NT2/D1 (cell line): ENCODE measurements around the gene ALOX12B.

ENCODE experiments used
- DNase-seq: peaks from one replicate; pipeline ENCODE4 v3.0.0-alpha.2; 2011; ENCODE audit warnings: low read depth, low spot score
- H3K27me3 ChIP-seq: 2 replicates; pipeline ENCODE4 v1.6.0; 2011; ENCODE audit warnings: mild to moderate bottlenecking; ENCODE audit not compliant: insufficient read length, insufficient read depth
- H3K36me3 ChIP-seq: 2 replicates; pipeline ENCODE4 v1.6.1; 2011; ENCODE audit warnings: mild to moderate bottlenecking, low read length, mixed read lengths; ENCODE audit not compliant: insufficient read depth, insufficient read length
- H3K4me1 ChIP-seq: 2 replicates; pipeline ENCODE4 v1.5.1; 2011; ENCODE audit not compliant: insufficient read depth, insufficient read length
- H3K4me3 ChIP-seq: 2 replicates; pipeline ENCODE4 v1.5.1; 2011; ENCODE audit warnings: low read depth; ENCODE audit not compliant: insufficient read length
- H3K9ac ChIP-seq: 2 replicates; pipeline ENCODE4 v1.6.0; 2011; ENCODE audit warnings: low read depth; ENCODE audit not compliant: insufficient read length
- H3K9me3 ChIP-seq: 2 replicates; pipeline ENCODE4 v1.5.1; 2011; ENCODE audit warnings: mild to moderate bottlenecking, low read length; ENCODE audit not compliant: insufficient read depth
- SUZ12 ChIP-seq: IDR thresholded peaks from 2 replicates; pipeline ENCODE4 v1.6.1; 2011; ENCODE audit not compliant: insufficient read length, insufficient read depth; ENCODE audit errors: extremely low read depth
- YY1 ChIP-seq: IDR thresholded peaks from 2 replicates; pipeline ENCODE4 v1.6.1; 2011; ENCODE audit not compliant: insufficient read length, insufficient read depth
- ZNF274 ChIP-seq: IDR thresholded peaks from 2 replicates; pipeline ENCODE4 v1.6.1; 2011; ENCODE audit warnings: mild to moderate bottlenecking, low read depth, low read length

The ALOX12B gene

DNA sequence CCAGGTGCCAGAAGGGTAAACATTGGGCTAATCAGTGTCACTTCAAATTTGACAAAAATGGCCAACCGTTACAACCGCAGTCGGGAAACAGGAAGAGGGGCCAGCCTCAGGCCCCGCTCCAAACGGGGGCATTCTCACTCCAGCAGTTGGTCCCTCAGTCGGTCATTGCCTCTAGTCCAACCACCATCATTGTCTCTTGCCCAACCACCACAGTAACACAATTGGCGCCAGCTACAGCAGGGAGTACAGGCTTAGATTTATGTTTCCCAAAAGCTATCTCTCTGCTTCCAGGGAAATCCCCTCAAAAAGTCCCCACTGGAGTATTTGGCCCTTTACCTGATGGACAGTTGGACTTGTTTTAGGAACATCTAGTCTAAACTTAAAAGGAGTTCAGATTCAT lies 28.4 kb downstream of the ALOX12B start:
- Histone ChIP-seq H3K4me1 (no peaks in the 10 kb centered on the region), H3K36me3 (no peaks in the 10 kb centered on the region), H3K9ac (no peak overlapping the region), H3K27me3 (peaks cover 4% of the 10 kb centered on the region), H3K4me3 (no peak overlapping the region), H3K9me3 (no peaks in the 10 kb centered on the region)
- no peak for DNase-seq
- TF ChIP-seq YY1 (no peak), SUZ12 (no peak), ZNF274 (no peak)

DNA sequence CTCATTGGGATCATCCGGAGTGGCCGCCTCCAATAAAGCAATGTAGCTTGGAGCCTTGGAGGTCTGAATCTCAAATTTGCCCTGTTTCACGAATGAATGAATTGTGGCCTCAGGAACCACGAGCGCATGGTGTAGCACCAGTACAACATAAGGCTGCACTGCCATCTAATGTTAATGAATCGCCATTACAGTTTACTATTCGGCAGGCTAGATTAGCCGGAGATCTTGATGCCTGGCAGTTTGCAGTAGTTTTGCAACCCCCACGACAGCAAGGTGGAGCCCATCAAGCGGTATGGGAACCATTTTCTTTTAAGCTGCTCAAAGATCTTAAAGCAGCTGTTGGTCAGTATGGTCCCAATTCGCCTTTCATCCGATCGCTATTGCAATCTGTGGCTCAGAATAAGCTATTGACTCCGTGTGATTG lies 29.8 kb downstream of the ALOX12B start:
- no peak for TF ChIP-seq YY1
- no peak for TF ChIP-seq ZNF274
- no peak for TF ChIP-seq SUZ12
- H3K27me3 ChIP-seq, result peaks cover 4% of the 10 kb centered on the region

GRCh38 chr17:8056976-8057625 lies 30.4 kb downstream of the ALOX12B start:
- TF ChIP-seq YY1, result no peak
- no peak for TF ChIP-seq ZNF274
- no peak for TF ChIP-seq SUZ12
- no peaks in the 10 kb centered on the region for H3K36me3 ChIP-seq
- H3K27me3 ChIP-seq, result peaks cover 4% of the 10 kb centered on the region
- H3K9ac ChIP-seq, result no peak overlapping the region
- no peaks in the 10 kb centered on the region for H3K9me3 ChIP-seq
- no peak overlapping the region for H3K4me3 ChIP-seq
- DNase-seq, result no peak
- no peaks in the 10 kb centered on the region for H3K4me1 ChIP-seq

More for the DNA sequence above, 29.8 kb downstream of the ALOX12B start:
- Histone ChIP-seq H3K9ac (no peak overlapping the region), H3K36me3 (no peaks in the 10 kb centered on the region), H3K4me1 (no peaks in the 10 kb centered on the region), H3K4me3 (no peak overlapping the region), H3K9me3 (no peaks in the 10 kb centered on the region)
- peak; percentile 40 for DNase-seq

GRCh38 chr17:8056232-8056975 lies 31.1 kb downstream of the ALOX12B start:
- H3K9me3 ChIP-seq, result no peaks in the 10 kb centered on the region
- no peak for DNase-seq

GRCh38 chr17:8055851-8056231 lies 31.7 kb downstream of the ALOX12B start:
- Histone ChIP-seq H3K4me3 (no peak overlapping the region), H3K36me3 (no peaks in the 10 kb centered on the region), H3K9ac (no peak overlapping the region), H3K4me1 (no peaks in the 10 kb centered on the region), H3K9me3 (no peaks in the 10 kb centered on the region), H3K27me3 (peaks cover 4% of the 10 kb centered on the region)
- TF ChIP-seq ZNF274 (no peak), YY1 (no peak), SUZ12 (no peak)
- DNase-seq, result no peak

More at GRCh38 chr17:8056232-8056975, 31.1 kb downstream of the ALOX12B start:
- H3K9ac ChIP-seq, result no peak overlapping the region
- H3K36me3 ChIP-seq, result no peaks in the 10 kb centered on the region
- no peak for TF ChIP-seq YY1
- TF ChIP-seq SUZ12, result no peak
- no peak for TF ChIP-seq ZNF274
- peaks cover 4% of the 10 kb centered on the region for H3K27me3 ChIP-seq
- H3K4me1 ChIP-seq, result no peaks in the 10 kb centered on the region
- H3K4me3 ChIP-seq, result no peak overlapping the region

DNA sequence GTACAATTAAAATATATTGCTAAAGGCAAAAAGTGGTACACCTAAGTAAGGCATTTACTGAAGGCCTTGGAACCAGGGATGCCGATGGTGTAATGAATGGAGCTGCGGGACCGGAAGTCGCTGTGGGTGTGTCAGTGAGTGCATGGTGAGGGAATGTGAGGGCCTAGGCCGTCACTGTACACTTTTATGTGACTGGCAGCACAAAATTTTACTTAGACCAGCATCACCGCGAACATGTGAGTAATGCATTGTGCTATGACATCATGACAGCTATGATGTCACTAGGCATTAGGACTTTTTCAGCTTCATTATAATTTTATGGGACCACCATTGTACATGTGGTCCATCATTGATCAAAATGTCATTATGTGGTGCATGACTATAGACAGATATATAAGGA lies 33.9 kb downstream of the ALOX12B start:
- Histone ChIP-seq H3K9me3 (no peaks in the 10 kb centered on the region), H3K27me3 (peaks cover 4% of the 10 kb centered on the region)
- TF ChIP-seq YY1 (no peak), SUZ12 (no peak), ZNF274 (no peak)

DNA sequence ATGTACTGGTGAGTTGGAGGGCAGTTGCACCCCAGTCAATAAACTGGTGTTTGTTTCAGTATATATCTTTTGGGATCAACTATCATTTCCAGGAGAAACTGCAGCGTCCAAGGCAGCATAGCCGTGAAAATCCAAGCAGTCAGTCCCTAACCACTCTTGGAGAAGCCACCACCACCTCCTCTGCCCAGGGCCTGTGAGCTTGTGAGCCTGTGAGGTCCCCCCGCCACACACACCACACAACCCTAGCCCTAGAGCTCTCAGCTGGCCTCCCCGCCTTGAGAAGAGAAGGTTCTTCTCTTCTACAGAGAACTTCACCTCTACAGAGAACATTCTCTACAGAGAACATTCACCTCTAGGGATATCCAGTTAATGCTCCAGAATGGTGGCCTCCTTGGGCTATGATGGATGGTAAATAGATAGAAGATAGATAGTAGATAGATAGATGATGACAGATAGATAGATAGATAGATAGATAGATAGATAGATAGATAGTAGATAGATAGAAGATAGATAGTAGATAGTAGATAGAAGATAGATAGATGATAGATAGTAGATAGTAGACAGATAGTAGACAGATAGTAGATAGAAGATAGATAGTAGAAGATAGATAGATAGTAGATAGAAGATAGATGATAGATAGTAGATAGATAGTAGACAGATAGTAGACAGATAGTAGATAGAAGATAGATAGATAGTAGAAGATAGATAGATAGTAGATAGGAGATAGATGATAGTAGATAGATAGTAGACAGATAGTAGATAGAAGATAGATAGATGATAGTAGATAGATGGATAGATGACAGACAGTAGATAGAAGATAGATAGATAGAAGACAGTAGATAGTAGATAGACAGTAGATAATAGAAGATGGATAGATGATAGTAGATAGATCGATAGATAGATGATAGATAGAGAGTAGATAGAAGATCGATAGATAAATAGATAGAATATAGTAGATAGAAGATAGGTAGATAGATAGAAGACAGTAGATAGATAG lies 35.0 kb downstream of the ALOX12B start:
- TF ChIP-seq YY1 (no peak), ZNF274 (no peak), SUZ12 (no peak)
- Histone ChIP-seq H3K9ac (no peak overlapping the region), H3K27me3 (peaks cover 4% of the 10 kb centered on the region), H3K4me3 (no peak overlapping the region), H3K4me1 (no peaks in the 10 kb centered on the region), H3K9me3 (no peaks in the 10 kb centered on the region), H3K36me3 (no peaks in the 10 kb centered on the region)
- DNase-seq, result no peak

More for the DNA sequence above, 33.9 kb downstream of the ALOX12B start:
- Histone ChIP-seq H3K9ac (no peak overlapping the region), H3K36me3 (no peaks in the 10 kb centered on the region), H3K4me1 (no peaks in the 10 kb centered on the region), H3K4me3 (no peak overlapping the region)
- no peak for DNase-seq
